SK-N-SH treated with all-trans-retinoic acid at 6 μM for 48 hours (cell line): Measurements from ENCODE around the gene EDARADD.

Experiments used
- ATAC-seq: fragments of 200-7000 bp; cut with Tn5 transposase; 3 replicates; pipeline ENCODE4 v1.9.1; 2020; ENCODE audit warnings: mild to moderate bottlenecking, moderate library complexity
- ARNTL ChIP-seq: fragments of 450-650 bp; formaldehyde crosslinking; IDR thresholded peaks from 2 replicates; pipeline ENCODE4 v1.5.0; 2020; ENCODE audit warnings: low read depth, mild to moderate bottlenecking, moderate library complexity, borderline replicate concordance
- BACH2 ChIP-seq: fragments of 250-450 bp; sonication (Bioruptor Pico); IDR thresholded peaks from 2 replicates; pipeline ENCODE4 v1.9.0; 2021; ENCODE audit warnings: mild to moderate bottlenecking, borderline replicate concordance
- CREB5 ChIP-seq: fragments of 250-450 bp; sonication (Bioruptor Pico); IDR thresholded peaks from 2 replicates; pipeline ENCODE4 v1.5.1; 2020; ENCODE audit warnings: low read depth, mild to moderate bottlenecking, moderate library complexity
- ESRRG ChIP-seq: fragments of 250-450 bp; sonication (Bioruptor Pico); IDR thresholded peaks from 2 replicates; pipeline ENCODE4 v1.6.1; 2021; ENCODE audit warnings: mild to moderate bottlenecking
- GLIS3 ChIP-seq: fragments of 250-450 bp; sonication (Bioruptor Pico); IDR thresholded peaks from 2 replicates; pipeline ENCODE4 v1.5.0; 2020; ENCODE audit warnings: mild to moderate bottlenecking, moderate library complexity
- ISL1 ChIP-seq: fragments of 250-450 bp; sonication (Bioruptor Pico); IDR thresholded peaks from 2 replicates; pipeline ENCODE4 v2.1.2; 2022; ENCODE audit warnings: mild to moderate bottlenecking, moderate library complexity
- OSR1 ChIP-seq: fragments of 250-450 bp; sonication (Bioruptor Pico); IDR thresholded peaks from 2 replicates; pipeline ENCODE4 v1.8.0; 2022; ENCODE audit warnings: moderate library complexity, mild to moderate bottlenecking, inconsistent platforms
- PATZ1 ChIP-seq: fragments of 250-450 bp; sonication (Bioruptor Pico); IDR thresholded peaks from 2 replicates; pipeline ENCODE4 v1.8.0; 2020; ENCODE audit warnings: mild to moderate bottlenecking, moderate library complexity, borderline replicate concordance
- POU6F1 ChIP-seq: fragments of 250-450 bp; sonication (Bioruptor Pico); IDR thresholded peaks from 2 replicates; pipeline ENCODE4 v1.8.0; 2021; ENCODE audit warnings: low read depth, mild to moderate bottlenecking, moderate library complexity, borderline replicate concordance
- PPARA ChIP-seq: fragments of 250-450 bp; sonication (Bioruptor Pico); IDR thresholded peaks from 2 replicates; pipeline ENCODE4 v1.5.0; 2020; ENCODE audit warnings: mild to moderate bottlenecking, borderline replicate concordance
- RARB ChIP-seq: fragments of 250-450 bp; sonication (Bioruptor Pico); IDR thresholded peaks from 2 replicates; pipeline ENCODE4 v1.8.0; 2021; ENCODE audit warnings: mild to moderate bottlenecking, moderate library complexity
- TCF4 ChIP-seq: fragments of 250-450 bp; sonication (Bioruptor Pico); IDR thresholded peaks from 2 replicates; pipeline ENCODE4 v1.8.0; 2021; ENCODE audit warnings: mild to moderate bottlenecking, moderate library complexity, borderline replicate concordance
- TOX ChIP-seq: fragments of 250-450 bp; sonication (Bioruptor Pico); IDR thresholded peaks from 2 replicates; pipeline ENCODE4 v1.8.0; 2021; ENCODE audit warnings: mild to moderate bottlenecking, moderate library complexity, borderline replicate concordance
- ZC3H10 ChIP-seq: fragments of 250-450 bp; sonication (Bioruptor Pico); IDR thresholded peaks from 2 replicates; pipeline ENCODE4 v1.5.1; 2021; ENCODE audit warnings: mild to moderate bottlenecking, moderate library complexity
- ZFP3 ChIP-seq: fragments of 250-450 bp; sonication (Bioruptor Pico); IDR thresholded peaks from 2 replicates; pipeline ENCODE4 v1.5.0; 2020; ENCODE audit warnings: mild to moderate bottlenecking, moderate library complexity
- ZFP30 ChIP-seq: fragments of 450-650 bp; formaldehyde crosslinking; IDR thresholded peaks from 2 replicates; pipeline ENCODE4 v1.5.0; 2022; ENCODE audit warnings: mild to moderate bottlenecking, moderate library complexity
- ZNF565 ChIP-seq: fragments of 450-650 bp; formaldehyde crosslinking; conservative IDR thresholded peaks from 2 replicates; pipeline ENCODE4 v1.5.0; 2020; ENCODE audit warnings: low read depth, mild to moderate bottlenecking, moderate library complexity
- ZNF70 ChIP-seq: fragments of 450-650 bp; formaldehyde crosslinking; IDR thresholded peaks from 2 replicates; pipeline ENCODE4 v1.5.0; 2020; ENCODE audit warnings: mild to moderate bottlenecking, moderate library complexity
- ZNF8 ChIP-seq: fragments of 450-650 bp; formaldehyde crosslinking; IDR thresholded peaks from 2 replicates; pipeline ENCODE4 v1.5.0; 2020; ENCODE audit warnings: mild to moderate bottlenecking, moderate library complexity
- TF ChIP-seq, protein P1 (sequence below): fragments of 250-450 bp; sonication (Bioruptor Pico); IDR thresholded peaks from 2 replicates; pipeline ENCODE4 v1.5.1; 2021; ENCODE audit warnings: mild to moderate bottlenecking, moderate library complexity
- TF ChIP-seq, protein P2 (sequence below): fragments of 250-450 bp; sonication (Bioruptor Pico); IDR thresholded peaks from 2 replicates; pipeline ENCODE4 v1.5.0; 2020; ENCODE audit warnings: mild to moderate bottlenecking, moderate library complexity

EDARADD gene

DNA sequence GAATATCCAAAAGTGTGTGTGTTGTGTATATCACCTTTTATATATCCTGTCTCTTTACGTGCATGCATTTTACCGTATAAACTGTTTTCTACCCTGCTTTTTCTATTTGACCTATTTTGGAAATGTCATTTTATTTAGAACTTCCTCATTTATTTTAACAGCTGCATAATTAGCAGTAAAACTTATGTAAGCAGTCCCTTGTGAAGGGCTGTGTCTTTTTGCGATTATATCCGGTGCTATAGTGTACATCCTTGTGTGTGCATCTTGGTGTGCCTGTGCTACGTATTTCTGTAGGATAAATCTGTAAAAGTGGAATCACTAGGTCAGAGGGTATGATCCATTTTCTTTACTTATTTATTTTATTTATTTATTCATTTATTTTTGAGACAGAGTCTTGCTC lies 136.9 kb downstream of the EDARADD start:
- no peak for ATAC-seq
- TF ChIP-seq ZFP30 (CRISPR knock-in tag) (no peak), CREB5 (CRISPR knock-in tag) (no peak), BACH2 (no peak), RARB (no peak), OSR1 (CRISPR knock-in tag) (no peak), PATZ1 (no peak), ARNTL (CRISPR knock-in tag) (no peak), ZNF8 (no peak), ZNF565 (CRISPR knock-in tag) (no peak), ZC3H10 (CRISPR knock-in tag) (no peak), PPARA (CRISPR knock-in tag) (no peak), ZNF70 (CRISPR knock-in tag) (no peak), GLIS3 (CRISPR knock-in tag) (no peak), POU6F1 (CRISPR knock-in tag) (no peak), ESRRG (CRISPR knock-in tag) (no peak), ZFP3 (CRISPR knock-in tag) (no peak)
- TF ChIP-seq, protein P1, sequence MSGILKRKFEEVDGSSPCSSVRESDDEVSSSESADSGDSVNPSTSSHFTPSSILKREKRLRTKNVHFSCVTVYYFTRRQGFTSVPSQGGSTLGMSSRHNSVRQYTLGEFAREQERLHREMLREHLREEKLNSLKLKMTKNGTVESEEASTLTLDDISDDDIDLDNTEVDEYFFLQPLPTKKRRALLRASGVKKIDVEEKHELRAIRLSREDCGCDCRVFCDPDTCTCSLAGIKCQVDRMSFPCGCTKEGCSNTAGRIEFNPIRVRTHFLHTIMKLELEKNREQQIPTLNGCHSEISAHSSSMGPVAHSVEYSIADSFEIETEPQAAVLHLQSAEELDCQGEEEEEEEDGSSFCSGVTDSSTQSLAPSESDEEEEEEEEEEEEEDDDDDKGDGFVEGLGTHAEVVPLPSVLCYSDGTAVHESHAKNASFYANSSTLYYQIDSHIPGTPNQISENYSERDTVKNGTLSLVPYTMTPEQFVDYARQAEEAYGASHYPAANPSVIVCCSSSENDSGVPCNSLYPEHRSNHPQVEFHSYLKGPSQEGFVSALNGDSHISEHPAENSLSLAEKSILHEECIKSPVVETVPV = no peak

- no peak for ATAC-seq
- no peak for TF ChIP-seq BACH2
- no peak for TF ChIP-seq ZNF8
- no peak for TF ChIP-seq CREB5 (CRISPR knock-in tag)
- TF ChIP-seq PPARA (CRISPR knock-in tag) = no peak
- TF ChIP-seq ZFP30 (CRISPR knock-in tag) = no peak
- no peak for TF ChIP-seq POU6F1 (CRISPR knock-in tag)
- no peak for TF ChIP-seq OSR1 (CRISPR knock-in tag)
- TF ChIP-seq ZNF70 (CRISPR knock-in tag) = no peak
- no peak for TF ChIP-seq ESRRG (CRISPR knock-in tag)
- no peak for TF ChIP-seq RARB
- TF ChIP-seq TOX (CRISPR knock-in tag) = no peak
- no peak for TF ChIP-seq PATZ1
- TF ChIP-seq GLIS3 (CRISPR knock-in tag) = no peak
- TF ChIP-seq, protein P1 = no peak
- TF ChIP-seq ISL1 = no peak
- TF ChIP-seq ZNF565 (CRISPR knock-in tag) = no peak
- no peak for TF ChIP-seq TCF4 (CRISPR knock-in tag)
- TF ChIP-seq, protein P2, sequence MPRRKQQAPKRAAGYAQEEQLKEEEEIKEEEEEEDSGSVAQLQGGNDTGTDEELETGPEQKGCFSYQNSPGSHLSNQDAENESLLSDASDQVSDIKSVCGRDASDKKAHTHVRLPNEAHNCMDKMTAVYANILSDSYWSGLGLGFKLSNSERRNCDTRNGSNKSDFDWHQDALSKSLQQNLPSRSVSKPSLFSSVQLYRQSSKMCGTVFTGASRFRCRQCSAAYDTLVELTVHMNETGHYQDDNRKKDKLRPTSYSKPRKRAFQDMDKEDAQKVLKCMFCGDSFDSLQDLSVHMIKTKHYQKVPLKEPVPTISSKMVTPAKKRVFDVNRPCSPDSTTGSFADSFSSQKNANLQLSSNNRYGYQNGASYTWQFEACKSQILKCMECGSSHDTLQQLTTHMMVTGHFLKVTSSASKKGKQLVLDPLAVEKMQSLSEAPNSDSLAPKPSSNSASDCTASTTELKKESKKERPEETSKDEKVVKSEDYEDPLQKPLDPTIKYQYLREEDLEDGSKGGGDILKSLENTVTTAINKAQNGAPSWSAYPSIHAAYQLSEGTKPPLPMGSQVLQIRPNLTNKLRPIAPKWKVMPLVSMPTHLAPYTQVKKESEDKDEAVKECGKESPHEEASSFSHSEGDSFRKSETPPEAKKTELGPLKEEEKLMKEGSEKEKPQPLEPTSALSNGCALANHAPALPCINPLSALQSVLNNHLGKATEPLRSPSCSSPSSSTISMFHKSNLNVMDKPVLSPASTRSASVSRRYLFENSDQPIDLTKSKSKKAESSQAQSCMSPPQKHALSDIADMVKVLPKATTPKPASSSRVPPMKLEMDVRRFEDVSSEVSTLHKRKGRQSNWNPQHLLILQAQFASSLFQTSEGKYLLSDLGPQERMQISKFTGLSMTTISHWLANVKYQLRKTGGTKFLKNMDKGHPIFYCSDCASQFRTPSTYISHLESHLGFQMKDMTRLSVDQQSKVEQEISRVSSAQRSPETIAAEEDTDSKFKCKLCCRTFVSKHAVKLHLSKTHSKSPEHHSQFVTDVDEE (CRISPR knock-in tag) = no peak
- TF ChIP-seq ZFP3 (CRISPR knock-in tag) = no peak
These were observed 138.8 kb downstream of the EDARADD start for GRCh38 chr1:236532850-236533249.
